H9 (cell line): Measurements from ENCODE around the gene SECISBP2. TPM values are rescaled to one million over a fixed set of nuclear protein-coding genes. Genes with fewer than 3 reads are reported as not detected.
A peak's percentile ranks its signal among the peaks of the same experiment; 100 is the strongest.

Experiments used
- DNase-seq: peaks from one replicate; pipeline ENCODE4 v3.0.0-alpha.2; 2017
- H2AFZ ChIP-seq: one replicate; pipeline ENCODE4 v1.6.1; 2013; ENCODE audit warnings: mild to moderate bottlenecking, low read length, control low read depth, moderate library complexity
- H2AK5ac ChIP-seq: 2 replicates; pipeline ENCODE4 v1.6.1; 2013; ENCODE audit warnings: low read length, control low read depth, mixed read lengths; ENCODE audit not compliant: insufficient read length
- H2BK120ac ChIP-seq: one replicate; pipeline ENCODE4 v1.6.1; 2013; ENCODE audit warnings: low read depth, mild to moderate bottlenecking, low read length, control low read depth, inconsistent platforms; ENCODE audit not compliant: poor library complexity, severe bottlenecking
- H2BK12ac ChIP-seq: 2 replicates; pipeline ENCODE4 v1.6.1; 2013; ENCODE audit warnings: low read length, control low read depth, mixed read lengths, low read depth; ENCODE audit not compliant: insufficient read length
- H2BK15ac ChIP-seq: 2 replicates; pipeline ENCODE4 v1.6.1; 2013; ENCODE audit warnings: low read depth, low read length, control low read depth
- H2BK20ac ChIP-seq: one replicate; pipeline ENCODE4 v1.6.1; 2013; ENCODE audit warnings: low read depth, mild to moderate bottlenecking, low read length, control low read depth, inconsistent platforms; ENCODE audit not compliant: poor library complexity, severe bottlenecking
- H2BK5ac ChIP-seq: 2 replicates; pipeline ENCODE4 v1.6.1; 2013; ENCODE audit warnings: low read length, control low read depth, mixed read lengths; ENCODE audit not compliant: insufficient read length
- H3K14ac ChIP-seq: 2 replicates; pipeline ENCODE4 v1.6.1; 2013; ENCODE audit warnings: low read length, control low read depth; ENCODE audit not compliant: insufficient read depth
- H3K18ac ChIP-seq: 2 replicates; pipeline ENCODE4 v1.6.1; 2013; ENCODE audit warnings: low read depth, mild to moderate bottlenecking, mixed read lengths, low read length, control low read depth; ENCODE audit not compliant: insufficient read length
- H3K23ac ChIP-seq: 2 replicates; pipeline ENCODE4 v1.6.1; 2013; ENCODE audit warnings: low read length, control low read depth, mixed read lengths, low read depth; ENCODE audit not compliant: insufficient read length
- H3K23me2 ChIP-seq: 2 replicates; pipeline ENCODE4 v1.6.1; 2013; ENCODE audit warnings: low read depth, mild to moderate bottlenecking, mixed read lengths, low read length, control low read depth; ENCODE audit not compliant: insufficient read length, poor library complexity, severe bottlenecking
- H3K27ac ChIP-seq: 2 replicates; pipeline ENCODE4 v1.5.1; 2013; ENCODE audit warnings: low read length, control low read depth, mixed read lengths, low read depth; ENCODE audit not compliant: insufficient read length
- H3K27me3 ChIP-seq: 2 replicates; pipeline ENCODE4 v1.6.1; 2013; ENCODE audit warnings: low read length, control low read depth, inconsistent platforms; ENCODE audit not compliant: insufficient read depth
- H3K4ac ChIP-seq: 2 replicates; pipeline ENCODE4 v1.6.1; 2013; ENCODE audit warnings: low read depth, mild to moderate bottlenecking, control low read depth, inconsistent platforms, low read length, moderate library complexity
- H3K4me1 ChIP-seq: 2 replicates; pipeline ENCODE4 v1.6.1; 2013; ENCODE audit warnings: low read length, control low read depth, inconsistent platforms; ENCODE audit not compliant: insufficient read depth
- H3K4me2 ChIP-seq: 2 replicates; pipeline ENCODE4 v1.6.1; 2013; ENCODE audit warnings: low read length, control low read depth, mixed read lengths; ENCODE audit not compliant: insufficient read length, insufficient read depth
- H3K56ac ChIP-seq: 2 replicates; pipeline ENCODE4 v1.6.1; 2013; ENCODE audit warnings: low read depth, mild to moderate bottlenecking, mixed read lengths, low read length, control low read depth; ENCODE audit not compliant: insufficient read length
- H3K79me1 ChIP-seq: 2 replicates; pipeline ENCODE4 v1.6.1; 2013; ENCODE audit warnings: low read depth, mild to moderate bottlenecking, moderate library complexity, low read length, control low read depth, inconsistent platforms; ENCODE audit not compliant: insufficient read depth, poor library complexity, severe bottlenecking
- H3K79me2 ChIP-seq: 2 replicates; pipeline ENCODE4 v1.6.1; 2013; ENCODE audit warnings: low read length, control low read depth, inconsistent platforms; ENCODE audit not compliant: insufficient read depth
- H3K9ac ChIP-seq: 2 replicates; pipeline ENCODE4 v1.6.1; 2013; ENCODE audit warnings: low read length, control low read depth, mixed read lengths; ENCODE audit not compliant: insufficient read length; ENCODE audit errors: extremely low read depth
- H3K9me3 ChIP-seq: one replicate; pipeline ENCODE4 v1.6.1; 2013; ENCODE audit warnings: low read depth, low read length, inconsistent platforms; ENCODE audit not compliant: control insufficient read depth
- H3T11ph ChIP-seq: one replicate; pipeline ENCODE4 v1.6.1; 2013; ENCODE audit warnings: mild to moderate bottlenecking, low read length, control low read depth, inconsistent platforms
- H4K20me1 ChIP-seq: one replicate; pipeline ENCODE4 v1.6.1; 2013; ENCODE audit not compliant: control insufficient read depth, insufficient read length, insufficient read depth
- H4K5ac ChIP-seq: 2 replicates; pipeline ENCODE4 v1.6.1; 2013; ENCODE audit warnings: low read depth, mild to moderate bottlenecking, mixed read lengths, low read length, control low read depth; ENCODE audit not compliant: insufficient read length
- H4K8ac ChIP-seq: replicated peaks from 2 replicates; pipeline ENCODE4 v1.6.1; 2013; ENCODE audit warnings: low read length, control low read depth, mixed read lengths, low read depth; ENCODE audit not compliant: insufficient read length
- H4K91ac ChIP-seq: 2 replicates; pipeline ENCODE4 v1.6.1; 2013; ENCODE audit warnings: low read depth, mild to moderate bottlenecking, moderate library complexity, mixed read lengths, low read length, control low read depth; ENCODE audit not compliant: insufficient read length
- H3K27ac Mint-ChIP-seq, 3 experiments: 2 replicates in 2 of 3; 3 replicates in 1 of 3; pipeline ENCODE4 v1.8.0; 2020 to 2021; ENCODE audit warnings: mixed read lengths in 3 of 3, mild to moderate bottlenecking in 1 of 3, moderate library complexity in 1 of 3
- H3K27me3 Mint-ChIP-seq: 2 replicates; pipeline ENCODE4 v1.8.0; 2021; ENCODE audit warnings: low read depth, mild to moderate bottlenecking, moderate library complexity, mixed read lengths
- H3K36me3 Mint-ChIP-seq, 3 experiments: 2 replicates in 2 of 3; 3 replicates in 1 of 3; pipeline ENCODE4 v1.8.0; 2020 to 2021; ENCODE audit warnings: low read depth in 3 of 3, mixed read lengths in 3 of 3; ENCODE audit not compliant: insufficient read depth in 1 of 3
- H3K4me1 Mint-ChIP-seq, 2 experiments: 2 replicates each; pipeline ENCODE4 v1.8.0; 2020; ENCODE audit warnings: mixed read lengths in 2 of 2
- H3K4me3 Mint-ChIP-seq, 2 experiments: 2 replicates in 1 of 2; 3 replicates in 1 of 2; pipeline ENCODE4 v1.8.0; 2020 to 2021; ENCODE audit warnings: mild to moderate bottlenecking in 2 of 2, mixed read lengths in 2 of 2, moderate library complexity in 1 of 2
- H3K9me3 Mint-ChIP-seq, 2 experiments: 2 replicates in 1 of 2; 3 replicates in 1 of 2; pipeline ENCODE4 v1.8.0; 2020; ENCODE audit warnings: mild to moderate bottlenecking in 2 of 2, mixed read lengths in 2 of 2, moderate library complexity in 1 of 2
- WGBS: extraction: QIAGEN DNeasy Blood & Tissue Kit; methylation state at CpG from one replicate; pipeline ENCODE4 v1.1.7; 2013; ENCODE audit warnings: missing lambda C conversion rate, low lambda C conversion rate, mixed read lengths; ENCODE audit not compliant: insufficient read length; ENCODE audit errors: extremely low coverage; 5-methylcytosine and 5-hydroxymethylcytosine counted together
- total RNA-seq: library from RNA; stranded (reverse); gene quantifications from 2 replicates; pipeline ENCODE4 v1.2.1, GENCODE V29; 2021
- TF ChIP-seq, protein P1 (sequence below): fragments of 200-600 bp; sonication (generic); conservative IDR thresholded peaks from 3 replicates; pipeline ENCODE4 v1.8.0; 2021; ENCODE audit warnings: antibody characterized with exemption, mild to moderate bottlenecking

The SECISBP2 gene
- total RNA-seq, 1 experiment from 2014 or later, result 62.7 TPM

DNA sequence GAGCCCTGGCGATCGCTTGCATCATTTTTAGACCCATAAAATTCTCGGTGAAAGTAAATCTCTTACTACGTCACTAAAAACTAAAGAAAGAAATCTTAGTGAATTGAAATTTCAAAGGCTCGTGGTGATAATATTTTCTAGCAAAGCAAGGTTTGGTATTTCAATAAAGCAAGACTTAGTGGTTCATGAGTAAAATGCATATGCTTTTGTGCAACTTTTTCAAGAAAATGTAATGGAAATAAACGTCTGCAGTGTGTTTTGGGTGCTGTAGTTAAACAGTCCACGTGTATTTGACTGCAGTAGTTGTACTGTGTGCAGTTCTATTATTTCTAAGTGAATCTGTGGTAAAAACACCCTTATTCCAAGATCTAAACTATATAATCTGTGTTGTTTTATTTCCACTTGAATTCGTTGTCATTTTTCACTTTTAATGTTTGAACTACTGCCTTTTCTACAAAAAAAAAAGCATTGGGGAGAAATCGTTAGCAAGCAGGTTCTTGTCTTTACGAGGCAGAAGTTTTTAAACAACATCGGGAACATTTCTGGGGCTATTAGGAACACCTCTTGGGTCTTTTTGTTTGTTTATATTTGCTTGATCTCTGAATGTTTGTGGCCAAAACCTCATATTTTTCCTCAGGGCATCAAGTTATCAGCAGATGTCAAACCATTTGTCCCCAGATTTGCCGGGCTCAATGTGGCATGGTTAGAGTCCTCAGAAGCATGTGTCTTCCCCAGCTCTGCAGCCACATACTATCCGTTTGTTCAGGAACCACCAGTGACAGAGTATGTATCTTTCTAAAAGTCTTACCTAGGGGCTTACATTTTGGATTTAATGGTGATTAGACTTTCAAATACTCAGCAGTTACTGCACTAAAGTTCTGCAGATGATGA, 960 bp downstream of the SECISBP2 start:
- H3K27ac Mint-ChIP-seq, result peak overlapping the region; percentile 90 to 100 (median 99)
- Histone ChIP-seq H3K18ac (peak overlapping the region; percentile 4), H3T11ph (peak overlapping the region; percentile 73), H2BK15ac (no peak overlapping the region), H3K4ac (no peak overlapping the region), H2BK5ac (no peak overlapping the region), H4K20me1 (no peaks in the 10 kb centered on the region), H3K79me2 (peaks cover 25% of the 10 kb centered on the region; the same call in 1 of the 2 replicates), H3K23me2 (peaks cover 4% of the 10 kb centered on the region), H3K9ac (peak overlapping the region; percentile 88), H3K23ac (no peak overlapping the region), H2BK120ac (no peak overlapping the region), H3K9me3 (no peaks in the 10 kb centered on the region), H2BK20ac (no peak overlapping the region), H2AK5ac (no peak overlapping the region), H2BK12ac (no peak overlapping the region), H3K4me1 (no peaks in the 10 kb centered on the region), H4K91ac (no peak overlapping the region), H4K5ac (no peak overlapping the region), H3K79me1 (peaks cover 4% of the 10 kb centered on the region), H3K56ac (no peak overlapping the region), H3K27ac (peak overlapping the region; percentile 86), H2AFZ (no peak overlapping the region), H3K14ac (peak overlapping the region; percentile 49; the same call in 1 of the 2 replicates), H4K8ac (no peak overlapping the region), H3K4me2 (peak overlapping the region; percentile 46), H3K27me3 (no peaks in the 10 kb centered on the region)
- peaks cover 26 to 62% (median 59%) of the 10 kb centered on the region in 3 experiments; a peak in 6 of 7 replicates for H3K36me3 Mint-ChIP-seq
- H3K9me3 Mint-ChIP-seq, result no peaks in the 10 kb centered on the region
- DNase-seq, result no peak
- no CpG with 5 or more reads among the region's 13 CpGs for WGBS
- peak overlapping the region; percentile 79 to 88 for H3K4me3 Mint-ChIP-seq
- H3K27me3 Mint-ChIP-seq, result no peaks in the 10 kb centered on the region
- H3K4me1 Mint-ChIP-seq, result peaks cover 27 to 31% of the 10 kb centered on the region in 2 experiments
- TF ChIP-seq, protein P1, sequence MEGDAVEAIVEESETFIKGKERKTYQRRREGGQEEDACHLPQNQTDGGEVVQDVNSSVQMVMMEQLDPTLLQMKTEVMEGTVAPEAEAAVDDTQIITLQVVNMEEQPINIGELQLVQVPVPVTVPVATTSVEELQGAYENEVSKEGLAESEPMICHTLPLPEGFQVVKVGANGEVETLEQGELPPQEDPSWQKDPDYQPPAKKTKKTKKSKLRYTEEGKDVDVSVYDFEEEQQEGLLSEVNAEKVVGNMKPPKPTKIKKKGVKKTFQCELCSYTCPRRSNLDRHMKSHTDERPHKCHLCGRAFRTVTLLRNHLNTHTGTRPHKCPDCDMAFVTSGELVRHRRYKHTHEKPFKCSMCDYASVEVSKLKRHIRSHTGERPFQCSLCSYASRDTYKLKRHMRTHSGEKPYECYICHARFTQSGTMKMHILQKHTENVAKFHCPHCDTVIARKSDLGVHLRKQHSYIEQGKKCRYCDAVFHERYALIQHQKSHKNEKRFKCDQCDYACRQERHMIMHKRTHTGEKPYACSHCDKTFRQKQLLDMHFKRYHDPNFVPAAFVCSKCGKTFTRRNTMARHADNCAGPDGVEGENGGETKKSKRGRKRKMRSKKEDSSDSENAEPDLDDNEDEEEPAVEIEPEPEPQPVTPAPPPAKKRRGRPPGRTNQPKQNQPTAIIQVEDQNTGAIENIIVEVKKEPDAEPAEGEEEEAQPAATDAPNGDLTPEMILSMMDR, result 0 out of 3 replicates have a peak, but pooled peaks have one; percentile 1
